Measurements from ENCODE around the gene CDH19. TPM values are rescaled to one million over a fixed set of nuclear protein-coding genes. Genes with fewer than 3 reads are reported as not detected.

Gene CDH19, protein sequence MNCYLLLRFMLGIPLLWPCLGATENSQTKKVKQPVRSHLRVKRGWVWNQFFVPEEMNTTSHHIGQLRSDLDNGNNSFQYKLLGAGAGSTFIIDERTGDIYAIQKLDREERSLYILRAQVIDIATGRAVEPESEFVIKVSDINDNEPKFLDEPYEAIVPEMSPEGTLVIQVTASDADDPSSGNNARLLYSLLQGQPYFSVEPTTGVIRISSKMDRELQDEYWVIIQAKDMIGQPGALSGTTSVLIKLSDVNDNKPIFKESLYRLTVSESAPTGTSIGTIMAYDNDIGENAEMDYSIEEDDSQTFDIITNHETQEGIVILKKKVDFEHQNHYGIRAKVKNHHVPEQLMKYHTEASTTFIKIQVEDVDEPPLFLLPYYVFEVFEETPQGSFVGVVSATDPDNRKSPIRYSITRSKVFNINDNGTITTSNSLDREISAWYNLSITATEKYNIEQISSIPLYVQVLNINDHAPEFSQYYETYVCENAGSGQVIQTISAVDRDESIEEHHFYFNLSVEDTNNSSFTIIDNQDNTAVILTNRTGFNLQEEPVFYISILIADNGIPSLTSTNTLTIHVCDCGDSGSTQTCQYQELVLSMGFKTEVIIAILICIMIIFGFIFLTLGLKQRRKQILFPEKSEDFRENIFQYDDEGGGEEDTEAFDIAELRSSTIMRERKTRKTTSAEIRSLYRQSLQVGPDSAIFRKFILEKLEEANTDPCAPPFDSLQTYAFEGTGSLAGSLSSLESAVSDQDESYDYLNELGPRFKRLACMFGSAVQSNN
- not detected for polyA plus RNA-seq (ENCODE audit: low read depth in 6 of 6)

- no peak within 1 kb of the TSS for H3K4me3 Mint-ChIP-seq
- H3K27me3 Mint-ChIP-seq: no peaks in the 10 kb centered on the region
- no peak within 1 kb of the TSS for H3K27ac Mint-ChIP-seq
- no peaks in the 10 kb centered on the region for H3K4me1 Mint-ChIP-seq
- H3K9me3 Mint-ChIP-seq: peaks cover 0 to 3% (median 0%) of the 10 kb centered on the region in 7 donors
- ATAC-seq (ENCODE audit: low read depth in 2 of 2) (no peak), DNase-seq (no peak)
- H3K36me3 Mint-ChIP-seq: no peaks in the 10 kb centered on the region
Observed at GRCh38 chr18:66603941-66604627, at the start of gene CDH19. Gene CDH19 (minus strand): TSS chr18:66604090. CDS start chr18:66572204, 31,886 bp downstream.

- DNase-seq: no peak
- Mint-ChIP-seq H3K9me3 (peaks cover 0 to 9% (median 0%) of the 10 kb centered on the region in 7 donors), H3K4me3 (no peak overlapping the region), H3K36me3 (no peaks in the 10 kb centered on the region), H3K27ac (no peak overlapping the region), H3K27me3 (no peaks in the 10 kb centered on the region), H3K4me1 (no peaks in the 10 kb centered on the region)
- ATAC-seq (ENCODE audit: low read depth in 2 of 2): no peak
Observed at GRCh38 chr18:66647671-66648070, 43.8 kb upstream of the CDH19 start.

DNA sequence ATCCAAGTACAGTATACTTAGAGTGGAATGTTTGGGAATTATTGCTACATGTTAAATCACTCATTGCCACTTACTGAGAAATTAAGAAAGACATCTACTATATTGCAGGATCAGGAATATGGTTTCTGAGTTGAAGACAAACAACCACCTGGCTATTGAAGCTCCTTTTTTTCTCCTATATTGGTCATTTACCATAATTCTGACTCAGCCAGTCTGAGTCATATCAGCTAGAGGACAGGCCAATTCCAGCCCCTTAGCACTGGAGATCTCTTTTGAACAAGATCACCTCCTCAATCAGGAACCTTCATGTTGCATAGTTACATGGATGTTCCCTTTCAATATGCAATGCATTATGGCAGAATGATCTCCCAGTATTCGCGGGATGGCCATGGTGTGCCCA is 42.7 kb upstream of the CDH19 start:
- no peaks in the 10 kb centered on the region for H3K4me1 Mint-ChIP-seq

GRCh38 chr18:66645983-66646382 is 42.1 kb upstream of the CDH19 start:
- ATAC-seq (ENCODE audit: low read depth in 2 of 2) (no peak), DNase-seq (no peak)
- Mint-ChIP-seq H3K27me3 (no peaks in the 10 kb centered on the region), H3K36me3 (no peaks in the 10 kb centered on the region), H3K4me1 (no peaks in the 10 kb centered on the region), H3K4me3 (no peak overlapping the region), H3K9me3 (peaks cover 0 to 7% (median 0%) of the 10 kb centered on the region in 7 donors), H3K27ac (no peak overlapping the region)

More for the DNA sequence above, 42.7 kb upstream of the CDH19 start:
- H3K9me3 Mint-ChIP-seq: peaks cover 0 to 6% (median 0%) of the 10 kb centered on the region in 7 donors
- no peaks in the 10 kb centered on the region for H3K27me3 Mint-ChIP-seq
- ATAC-seq (ENCODE audit: low read depth in 2 of 2) (no peak), DNase-seq (no peak)
- H3K36me3 Mint-ChIP-seq: no peaks in the 10 kb centered on the region
- no peak overlapping the region for H3K4me3 Mint-ChIP-seq
- H3K27ac Mint-ChIP-seq: no peak overlapping the region

- no peak for DNase-seq
- ATAC-seq (ENCODE audit: low read depth in 2 of 2): no peak
- Mint-ChIP-seq H3K27me3 (no peaks in the 10 kb centered on the region), H3K9me3 (peaks cover 0 to 11% (median 3%) of the 10 kb centered on the region in 7 donors), H3K36me3 (no peaks in the 10 kb centered on the region), H3K27ac (no peak overlapping the region), H3K4me3 (no peak overlapping the region), H3K4me1 (no peaks in the 10 kb centered on the region)
Observed at GRCh38 chr18:66641056-66641455, 37.2 kb upstream of the CDH19 start.

DNA sequence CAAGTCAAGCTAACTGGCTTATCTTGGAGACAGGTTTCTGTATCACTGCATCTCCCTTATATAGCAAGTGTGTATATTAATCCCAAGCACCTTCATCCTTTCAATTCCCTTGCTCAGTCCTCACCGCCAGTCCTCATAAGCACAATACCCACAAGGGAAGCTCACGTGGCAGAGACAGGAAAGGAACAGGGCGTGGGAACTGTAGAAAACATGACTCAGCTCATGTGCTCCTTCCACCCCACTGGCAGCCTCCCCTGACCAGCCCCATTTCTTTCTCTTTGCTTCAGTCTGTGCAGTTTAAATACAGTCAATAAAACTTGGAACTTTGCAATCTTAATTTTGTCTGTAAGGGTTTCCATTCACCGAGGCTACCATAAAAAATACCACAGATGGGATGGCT is 36.5 kb upstream of the CDH19 start:
- H3K4me3 Mint-ChIP-seq: no peak overlapping the region

GRCh38 chr18:66638856-66639629 is 35.2 kb upstream of the CDH19 start:
- H3K4me3 Mint-ChIP-seq: no peak overlapping the region
- ATAC-seq (ENCODE audit: low read depth in 2 of 2) (no peak), DNase-seq (no peak)
- peak overlapping the region in 1 of 6 donors; percentile 47 for H3K27ac Mint-ChIP-seq
- no peaks in the 10 kb centered on the region for H3K36me3 Mint-ChIP-seq
- no peaks in the 10 kb centered on the region for H3K27me3 Mint-ChIP-seq
- no peaks in the 10 kb centered on the region for H3K4me1 Mint-ChIP-seq
- H3K9me3 Mint-ChIP-seq: peaks cover 0 to 11% (median 3%) of the 10 kb centered on the region in 7 donors

More for the DNA sequence above, 36.5 kb upstream of the CDH19 start:
- DNase-seq: no peak
- Mint-ChIP-seq H3K9me3 (peaks cover 0 to 11% (median 3%) of the 10 kb centered on the region in 7 donors), H3K4me1 (no peaks in the 10 kb centered on the region), H3K27me3 (no peaks in the 10 kb centered on the region), H3K36me3 (no peaks in the 10 kb centered on the region), H3K27ac (no peak overlapping the region)
- ATAC-seq (ENCODE audit: low read depth in 2 of 2): no peak

GRCh38 chr18:66635342-66635741 is 31.5 kb upstream of the CDH19 start:
- DNase-seq (no peak), ATAC-seq (ENCODE audit: low read depth in 2 of 2) (no peak)
- no peaks in the 10 kb centered on the region for H3K4me1 Mint-ChIP-seq
- peaks cover 0 to 11% (median under 1%) of the 10 kb centered on the region in 7 donors for H3K9me3 Mint-ChIP-seq
- no peak overlapping the region for H3K4me3 Mint-ChIP-seq
- H3K27me3 Mint-ChIP-seq: no peaks in the 10 kb centered on the region
- no peaks in the 10 kb centered on the region for H3K36me3 Mint-ChIP-seq
- H3K27ac Mint-ChIP-seq: no peak overlapping the region

DNA sequence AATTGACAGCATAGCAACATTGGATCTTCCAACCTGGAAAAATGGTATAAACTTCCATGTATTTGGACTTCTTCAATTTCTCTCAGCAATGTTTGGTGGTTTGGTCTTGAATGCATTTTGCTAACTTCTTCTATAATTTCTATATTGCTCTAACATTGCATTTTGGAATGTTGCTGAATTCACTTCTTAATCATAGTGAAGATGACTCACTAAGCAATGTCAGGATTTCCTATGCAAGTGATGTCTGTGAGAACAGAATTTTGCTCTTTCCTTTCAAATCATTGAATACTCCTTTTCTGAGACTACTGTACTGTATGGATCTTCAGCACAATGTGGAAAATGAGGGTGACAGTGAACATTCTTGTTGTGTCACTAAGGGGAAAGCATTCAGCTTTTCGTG is 28.9 kb upstream of the CDH19 start:
- Mint-ChIP-seq H3K9me3 (peaks cover 0 to 5% (median 0%) of the 10 kb centered on the region in 7 donors), H3K36me3 (no peaks in the 10 kb centered on the region), H3K4me3 (no peak overlapping the region), H3K4me1 (no peaks in the 10 kb centered on the region), H3K27me3 (no peaks in the 10 kb centered on the region), H3K27ac (no peak overlapping the region)
- ATAC-seq (ENCODE audit: low read depth in 2 of 2) (no peak), DNase-seq (no peak)

DNA sequence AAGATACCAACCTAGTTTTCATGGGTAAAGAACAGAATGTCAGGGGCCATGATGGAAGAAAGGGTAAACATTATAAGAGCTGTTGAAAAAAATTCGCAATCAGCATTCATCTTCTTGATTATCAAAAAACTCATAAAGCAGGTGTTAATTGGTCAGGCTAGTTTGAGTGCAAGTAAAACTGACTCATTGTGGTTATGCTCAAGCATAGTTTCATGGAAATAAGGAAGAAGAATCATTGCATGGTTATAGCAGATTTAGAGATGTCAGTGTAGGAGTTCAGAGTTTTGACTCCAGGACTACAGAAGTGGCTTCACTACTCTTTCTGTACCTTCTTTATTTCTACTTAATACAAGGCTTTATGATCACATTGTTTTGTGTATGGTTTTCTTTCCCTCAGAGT is 26.9 kb upstream of the CDH19 start:
- H3K27ac Mint-ChIP-seq: no peak overlapping the region
- no peaks in the 10 kb centered on the region for H3K36me3 Mint-ChIP-seq
- no peaks in the 10 kb centered on the region for H3K4me1 Mint-ChIP-seq
- H3K9me3 Mint-ChIP-seq: peaks cover 0 to 5% (median 0%) of the 10 kb centered on the region in 7 donors
- no peaks in the 10 kb centered on the region for H3K27me3 Mint-ChIP-seq
- ATAC-seq (ENCODE audit: low read depth in 2 of 2): no peak
- DNase-seq: no peak
- H3K4me3 Mint-ChIP-seq: no peak overlapping the region

- Mint-ChIP-seq H3K4me3 (no peak overlapping the region), H3K4me1 (no peaks in the 10 kb centered on the region), H3K27ac (no peak overlapping the region), H3K9me3 (peaks cover 0 to 5% (median 0%) of the 10 kb centered on the region in 7 donors), H3K36me3 (no peaks in the 10 kb centered on the region), H3K27me3 (no peaks in the 10 kb centered on the region)
- ATAC-seq (ENCODE audit: low read depth in 2 of 2) (no peak), DNase-seq (no peak)
Observed at GRCh38 chr18:66623821-66624220, 19.9 kb upstream of the CDH19 start.

GRCh38 chr18:66621816-66622576 is 18.1 kb upstream of the CDH19 start:
- no peaks in the 10 kb centered on the region for H3K36me3 Mint-ChIP-seq
- H3K27ac Mint-ChIP-seq: peak overlapping the region in 1 of 6 donors; percentile 11

More at GRCh38 chr18:66621816-66622576, 18.1 kb upstream of the CDH19 start:
- ATAC-seq (ENCODE audit: low read depth in 2 of 2) (no peak), DNase-seq (no peak)
- Mint-ChIP-seq H3K27me3 (no peaks in the 10 kb centered on the region), H3K4me3 (no peak overlapping the region), H3K4me1 (no peaks in the 10 kb centered on the region), H3K9me3 (peaks cover 0 to 3% (median 0%) of the 10 kb centered on the region in 7 donors)
